HG03354 (cell line): ENCODE measurements around the gene AOC2.
"Not testable (repeated sequence)": the region's sequence is repeated elsewhere in the genome, so short reads cannot be mapped to it uniquely, and the experiment has no call there.

Experiments
- ATAC-seq: cut with Tn5 transposase; IDR thresholded peaks from one replicate; pipeline ENCODE4 v1.9.1; 2021; ENCODE audit warnings: mild to moderate bottlenecking; ENCODE audit not compliant: unreplicated experiment, poor library complexity, severe bottlenecking

The AOC2 gene

DNA sequence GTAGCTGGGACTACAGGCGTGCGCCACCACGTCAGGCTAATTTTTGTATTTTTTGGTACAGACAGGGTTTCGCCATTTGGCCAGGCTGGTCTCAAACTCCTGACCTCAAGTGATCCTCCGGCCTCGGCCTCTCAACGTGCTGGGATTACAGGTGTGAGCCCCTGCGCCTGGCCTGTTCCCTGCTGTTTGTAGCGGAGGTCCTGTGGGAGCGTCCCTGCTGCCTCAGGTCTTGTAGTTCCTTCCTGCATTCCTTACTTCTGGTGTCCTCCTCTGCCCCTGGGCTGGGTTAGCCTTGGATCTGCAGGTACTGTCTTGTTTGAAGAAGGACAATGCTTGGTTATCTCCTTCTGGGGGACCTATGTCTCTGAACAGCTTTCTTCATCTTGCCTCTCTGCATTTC lies 32.7 kb downstream of the AOC2 start:
- no peak for ATAC-seq

DNA sequence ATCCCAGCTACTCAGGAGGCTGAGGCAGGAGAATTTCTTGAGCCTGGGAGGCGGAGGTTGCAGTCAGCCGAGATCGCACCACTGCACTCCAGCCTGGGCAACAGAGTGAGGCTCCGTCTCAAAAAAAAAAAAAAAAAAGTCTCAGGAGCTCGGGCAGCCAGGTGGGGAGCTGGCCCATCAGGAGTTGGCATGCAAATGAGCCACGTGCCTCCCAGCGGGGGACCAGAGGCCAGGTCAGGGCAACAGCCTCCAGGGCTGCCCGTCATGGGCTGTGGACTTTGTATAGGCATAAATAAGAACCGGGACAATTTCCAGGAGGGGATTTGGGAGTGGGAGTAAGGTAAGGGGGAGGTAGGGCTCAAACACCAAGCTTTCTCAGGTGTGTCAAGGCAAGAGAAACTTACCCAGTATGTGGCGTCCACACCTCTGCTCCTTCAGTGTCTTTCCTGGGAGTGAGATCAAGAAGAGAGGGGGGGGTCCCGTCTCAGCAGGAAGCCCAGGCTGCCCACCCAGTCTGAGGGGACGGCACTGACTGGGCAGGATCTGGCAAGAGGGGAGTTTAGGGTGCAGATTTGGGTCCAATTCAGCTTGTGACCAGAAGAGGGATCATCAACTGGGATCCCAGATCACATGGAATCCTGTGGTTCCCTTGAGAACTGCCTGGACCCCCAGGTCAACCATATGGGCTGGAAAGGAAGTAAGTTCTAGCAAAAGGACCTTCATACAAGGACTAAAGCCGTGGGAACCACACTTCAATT lies 33.9 kb downstream of the AOC2 start:
- ATAC-seq, result no peak

DNA sequence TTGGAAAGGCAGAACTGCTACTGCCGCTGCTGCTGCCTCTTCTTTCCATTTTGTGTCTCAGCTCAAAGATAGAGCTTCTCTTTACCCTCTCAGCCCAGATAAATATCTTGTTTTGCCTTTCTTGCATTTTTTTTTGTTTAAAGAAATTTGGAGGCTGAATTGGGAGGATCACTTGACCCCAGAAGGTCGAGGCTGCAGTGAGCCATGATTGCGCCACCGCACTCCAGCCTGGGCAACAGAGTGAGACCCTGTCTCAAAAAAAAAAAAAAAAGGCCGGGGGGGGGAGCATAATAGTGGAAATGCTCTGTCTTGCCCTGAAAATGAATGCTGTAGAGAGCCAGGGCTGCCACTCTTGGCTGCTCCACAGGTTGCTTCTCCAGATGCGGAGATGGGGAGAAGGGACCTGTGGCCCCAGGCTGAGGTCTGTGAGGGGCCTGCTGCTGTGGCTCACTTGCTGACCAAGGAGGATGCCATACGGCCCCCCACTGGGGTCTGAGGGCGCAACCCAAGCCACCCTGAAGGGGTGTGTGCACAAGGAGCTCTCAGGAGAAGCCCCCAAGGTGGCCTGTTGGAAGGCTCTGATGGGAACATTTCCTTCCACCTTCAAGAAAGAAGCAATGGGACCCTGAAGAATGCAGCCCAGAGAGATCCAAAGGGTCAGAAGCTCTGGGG lies 34.7 kb downstream of the AOC2 start:
- ATAC-seq, result no peak

DNA sequence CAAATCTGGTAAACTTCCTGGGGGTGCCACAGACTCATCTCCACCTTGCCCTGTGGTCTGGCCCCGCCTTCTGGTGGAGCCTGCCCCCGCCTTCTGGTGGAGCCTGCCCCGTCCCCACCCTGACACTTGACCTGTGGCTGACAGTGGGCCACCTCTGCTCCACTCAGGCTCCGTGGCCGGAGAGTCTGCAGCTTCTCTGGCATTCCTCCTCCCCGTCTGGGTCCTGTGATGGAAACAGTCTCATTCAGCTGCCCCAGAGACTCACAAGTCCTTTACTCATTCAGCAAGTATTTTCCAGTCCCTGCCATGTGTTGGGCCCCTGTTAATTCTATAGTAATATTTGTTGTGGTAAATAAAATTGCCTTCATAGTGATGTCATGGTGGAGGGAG lies 35.2 kb downstream of the AOC2 start:
- ATAC-seq, result no peak

DNA sequence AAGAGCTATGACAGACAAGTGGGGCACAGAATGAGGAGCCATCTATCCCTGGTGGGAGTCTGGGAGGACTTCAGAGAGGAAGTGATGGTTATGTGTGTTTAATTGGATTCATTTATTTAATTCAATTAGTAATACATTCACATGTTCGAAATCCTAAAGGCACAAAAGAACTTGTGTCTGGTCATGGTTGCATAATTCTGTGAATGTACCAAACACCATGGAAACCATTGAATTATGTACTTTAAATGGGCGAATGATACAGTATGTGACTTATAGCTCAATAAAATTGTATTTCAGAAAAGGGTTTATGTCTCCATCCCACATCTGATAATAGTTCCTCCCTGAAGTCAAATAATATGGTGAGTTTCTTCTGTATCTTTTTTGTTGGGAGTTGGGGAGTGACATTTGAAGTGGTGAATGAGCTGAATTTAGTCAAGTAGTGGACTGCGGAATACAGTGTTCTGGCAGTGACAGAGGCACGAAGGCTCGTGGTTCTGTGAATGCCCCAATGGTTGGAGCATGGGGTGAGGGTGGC lies 36.5 kb downstream of the AOC2 start:
- ATAC-seq, result no peak

DNA sequence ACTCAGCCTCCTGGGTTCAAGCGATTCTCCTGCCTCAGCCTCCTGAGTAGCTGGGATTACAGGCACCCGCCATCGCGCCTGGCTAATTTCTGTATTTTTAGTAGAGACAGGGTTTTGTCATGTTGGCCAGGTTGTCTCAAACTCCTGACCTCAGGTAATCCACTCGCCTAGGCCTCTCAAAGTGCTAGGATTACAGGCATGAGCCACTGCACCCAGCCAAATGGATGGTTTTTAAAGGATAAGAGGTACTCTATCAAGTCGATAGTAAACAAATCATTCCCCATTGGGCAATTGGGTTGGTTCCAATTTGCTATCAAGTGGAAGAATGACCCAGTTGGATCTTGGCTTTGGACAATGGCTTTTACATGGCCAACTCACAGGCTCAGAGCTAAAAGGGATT lies 37.3 kb downstream of the AOC2 start:
- not testable (repeated sequence) for ATAC-seq

DNA sequence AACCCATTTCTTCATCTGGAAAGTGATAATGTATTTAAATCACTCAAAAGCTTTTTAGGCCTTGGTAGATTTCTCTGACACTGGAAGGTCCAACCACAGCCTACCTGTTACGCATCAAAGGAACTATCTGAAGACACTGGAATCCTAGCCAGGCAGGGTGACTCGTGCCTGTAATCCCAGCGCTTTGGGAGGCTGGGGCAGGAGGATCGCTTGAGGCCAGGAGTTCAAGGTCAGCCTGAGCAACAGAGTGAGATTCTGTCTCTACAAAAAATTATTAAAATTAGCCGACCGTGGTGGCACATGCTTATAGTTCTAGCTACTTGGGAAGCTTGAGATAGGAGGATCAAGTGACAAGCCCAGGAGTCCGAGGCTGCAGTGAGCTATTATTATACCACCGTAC lies 37.8 kb downstream of the AOC2 start:
- no peak for ATAC-seq

DNA sequence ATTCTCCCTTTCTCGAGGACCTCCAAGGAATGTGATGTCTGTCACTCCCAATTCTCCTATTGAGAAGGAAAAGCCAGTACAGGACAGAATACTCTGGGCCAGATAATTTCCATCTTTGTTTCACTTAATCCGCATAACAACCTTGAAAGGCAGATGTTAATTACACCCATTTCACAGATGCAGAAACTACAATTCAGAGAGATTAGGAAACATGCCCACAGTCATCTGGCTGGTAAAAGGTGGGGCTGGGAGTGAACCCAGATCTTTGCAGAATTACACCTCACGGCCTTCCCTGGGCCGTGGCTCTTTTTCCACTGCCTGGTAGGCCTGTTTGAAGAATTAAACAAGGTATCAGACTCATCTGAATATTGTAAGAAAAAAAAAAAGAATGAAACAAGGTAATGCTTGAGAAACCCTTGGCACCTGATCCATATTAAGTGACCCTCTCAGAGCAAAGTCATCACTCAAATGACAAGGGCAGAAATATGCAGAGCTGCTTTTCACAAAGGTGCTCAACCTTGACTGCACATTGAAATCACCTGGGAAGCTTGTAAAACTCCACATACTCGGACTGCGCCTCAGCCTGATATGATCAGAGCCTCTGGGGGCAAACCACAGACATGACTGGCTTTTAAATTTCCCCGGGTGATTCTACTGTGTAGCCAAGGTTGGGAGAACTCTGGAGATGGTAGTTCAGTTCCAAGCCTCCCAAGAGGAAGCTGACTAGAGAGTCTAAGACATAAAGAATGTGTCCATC lies 39.6 kb downstream of the AOC2 start:
- no peak for ATAC-seq

DNA sequence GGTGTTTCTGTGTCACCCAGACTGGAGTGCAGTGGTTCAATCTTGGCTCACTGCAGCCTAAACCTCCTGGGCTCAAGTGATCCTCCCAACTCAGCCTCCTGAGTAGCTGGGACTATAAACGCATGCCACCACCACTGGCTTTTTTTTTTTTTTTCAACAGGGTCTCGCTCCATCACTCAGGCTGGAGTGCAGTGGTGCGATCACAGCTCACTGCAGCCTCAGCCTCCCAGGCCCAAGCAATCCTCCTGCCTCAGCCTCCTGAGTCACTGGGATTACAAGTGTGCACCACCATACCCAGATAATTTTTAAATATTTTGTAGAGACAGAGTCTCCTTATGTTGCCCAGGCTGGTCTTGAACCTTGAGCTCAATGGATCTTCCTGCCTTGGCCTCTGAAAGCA lies 41.4 kb downstream of the AOC2 start:
- not testable (repeated sequence) for ATAC-seq

DNA sequence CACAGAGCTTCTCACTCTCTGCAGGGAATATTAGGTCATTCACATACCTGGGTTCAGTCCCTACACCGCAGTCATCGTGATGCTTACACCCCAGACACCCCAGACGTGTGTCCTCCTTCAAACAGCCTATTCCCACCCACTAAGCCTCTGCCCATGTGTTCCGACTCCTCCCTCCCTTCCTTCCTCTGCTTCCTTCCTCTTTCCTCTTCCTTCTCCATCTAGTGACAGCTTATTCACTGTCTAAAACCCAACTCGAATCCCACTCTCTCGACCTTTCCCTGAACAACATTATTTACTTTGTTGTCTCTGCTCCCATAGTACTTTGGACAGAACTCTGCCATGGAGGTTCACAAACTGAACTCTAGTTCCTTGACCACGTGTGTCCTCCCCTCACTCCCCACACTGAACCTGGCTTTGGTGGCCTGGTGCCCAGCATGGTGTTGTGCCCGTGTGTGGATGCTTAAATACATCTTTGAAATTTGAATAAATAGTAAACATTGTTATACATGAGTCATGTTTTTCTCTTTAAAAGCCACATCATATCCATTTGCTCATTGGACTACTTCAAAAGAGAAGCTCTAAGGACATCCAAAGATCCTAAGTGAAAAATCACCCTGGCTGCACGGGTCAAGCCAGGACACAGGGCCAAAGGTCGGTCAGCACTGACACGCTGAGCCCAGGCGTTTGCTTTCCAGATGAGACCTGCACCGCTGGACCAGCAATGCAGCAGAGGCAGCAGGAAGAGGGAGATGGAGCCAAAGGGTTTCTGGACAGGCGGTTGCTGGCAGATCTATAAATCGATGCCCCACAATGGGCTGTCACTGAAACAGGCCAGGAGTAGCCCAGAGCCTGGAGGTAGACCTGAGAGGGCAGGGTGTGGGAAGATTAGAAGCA lies 42.1 kb downstream of the AOC2 start:
- no peak for ATAC-seq

DNA sequence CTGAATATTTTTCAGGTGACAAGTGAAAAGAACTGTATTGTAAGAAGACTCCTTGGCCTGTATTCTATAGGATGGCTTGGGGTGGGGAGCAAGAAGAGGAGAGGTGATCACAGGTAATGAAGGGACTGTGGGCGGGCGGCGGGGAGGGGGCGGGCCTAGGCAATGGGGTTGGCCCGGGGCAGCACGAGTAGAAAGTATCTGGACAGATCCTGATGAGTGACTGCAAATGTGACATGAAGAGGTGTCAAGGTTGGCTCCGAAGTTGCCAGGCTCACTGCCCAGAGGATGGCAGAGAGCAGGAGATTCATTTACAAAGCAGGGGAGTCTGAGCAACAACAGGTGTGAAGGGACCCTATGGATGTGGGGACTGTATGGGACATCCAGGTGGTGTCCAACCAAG lies 45.4 kb downstream of the AOC2 start:
- no peak for ATAC-seq

DNA sequence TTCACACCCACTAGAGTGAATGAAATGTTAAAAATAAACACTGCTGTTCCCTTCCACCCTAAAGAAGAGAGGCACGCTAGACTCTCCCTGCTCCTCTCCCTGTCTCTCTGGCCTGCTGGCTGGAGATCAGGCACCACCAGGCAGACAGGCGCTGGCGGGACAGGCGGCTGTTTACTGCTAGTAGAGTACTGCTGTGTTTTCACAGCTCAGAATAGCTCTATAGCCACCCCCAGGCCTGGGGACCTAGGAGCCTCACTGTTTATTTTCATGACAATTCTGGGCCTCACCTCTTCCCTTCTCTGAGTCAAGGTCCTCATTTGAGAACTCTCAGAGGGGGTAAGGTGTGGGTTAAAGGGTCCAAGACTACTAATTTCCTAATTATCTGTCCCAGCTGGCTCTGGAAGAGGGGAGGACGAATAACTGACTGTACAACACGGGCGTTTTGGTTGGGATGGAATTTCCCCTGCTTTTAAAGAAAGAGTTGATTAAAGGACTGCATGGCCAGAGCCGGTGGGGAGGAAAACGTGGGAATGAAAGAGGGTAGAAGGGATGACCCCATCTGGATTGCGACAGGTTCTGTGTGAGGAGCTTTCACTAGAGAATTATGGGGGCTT lies 47.3 kb downstream of the AOC2 start:
- ATAC-seq, result no peak

DNA sequence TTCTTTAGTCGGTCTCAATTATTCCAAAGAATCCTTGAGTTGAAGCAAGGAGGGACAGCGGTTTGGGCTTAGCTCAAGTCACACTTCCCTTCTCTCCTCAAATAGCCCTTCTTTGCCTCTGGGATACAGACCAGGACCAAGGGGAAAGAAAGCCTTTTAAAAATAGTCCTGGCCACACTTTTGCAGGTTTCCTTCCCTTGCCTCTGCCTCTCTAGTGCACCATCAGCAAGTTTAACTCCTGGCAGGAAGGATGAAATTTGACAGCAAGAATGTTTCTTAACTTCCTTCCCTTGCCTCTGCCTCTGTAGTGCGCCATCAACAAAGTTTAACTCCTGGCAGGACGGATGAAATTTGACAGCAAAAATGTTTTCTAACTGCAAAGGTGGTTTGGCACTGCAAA lies 49.0 kb downstream of the AOC2 start:
- ATAC-seq, result no peak

DNA sequence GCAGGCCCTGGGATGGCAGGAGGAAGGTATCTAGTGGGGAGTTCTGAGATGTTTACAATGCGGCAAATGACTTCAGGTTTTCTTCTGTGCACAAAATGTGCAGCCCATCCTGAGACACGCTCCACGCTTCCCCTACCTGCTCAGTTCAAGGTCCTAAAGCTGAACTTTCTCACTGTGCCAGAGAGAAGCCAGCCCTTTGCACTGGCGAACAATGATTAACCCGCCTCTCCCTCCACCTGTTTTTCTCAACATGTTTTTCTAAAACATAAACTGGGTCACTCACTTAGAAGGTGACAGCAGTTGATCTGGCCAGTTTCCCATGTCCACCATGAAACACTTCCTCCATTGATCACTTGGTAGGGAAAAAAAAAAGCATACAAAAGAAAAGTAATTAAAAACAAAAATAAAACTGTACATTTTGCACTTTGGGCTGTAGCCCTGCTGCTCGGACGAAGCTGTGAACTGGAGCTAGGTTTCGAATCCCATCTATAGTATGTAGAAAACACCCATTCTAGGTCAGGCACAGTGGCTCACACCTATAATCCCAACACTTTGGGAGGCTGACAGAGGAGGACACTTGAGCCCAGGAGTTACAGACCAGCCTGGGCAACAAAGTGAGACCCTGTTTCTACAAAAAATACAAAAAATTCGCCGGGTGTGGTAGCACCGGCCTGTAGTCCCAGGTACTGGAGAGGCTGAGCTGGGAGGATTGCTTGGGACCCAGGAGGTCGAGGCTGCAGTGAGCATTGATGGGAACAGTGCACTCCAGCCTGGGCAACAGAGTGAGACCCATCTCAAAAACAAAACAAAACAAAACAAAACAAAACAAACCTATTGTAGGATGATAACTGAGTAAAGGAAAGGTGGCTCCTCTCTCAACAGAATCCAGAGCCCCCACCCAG lies 50.2 kb downstream of the AOC2 start:
- no peak for ATAC-seq

DNA sequence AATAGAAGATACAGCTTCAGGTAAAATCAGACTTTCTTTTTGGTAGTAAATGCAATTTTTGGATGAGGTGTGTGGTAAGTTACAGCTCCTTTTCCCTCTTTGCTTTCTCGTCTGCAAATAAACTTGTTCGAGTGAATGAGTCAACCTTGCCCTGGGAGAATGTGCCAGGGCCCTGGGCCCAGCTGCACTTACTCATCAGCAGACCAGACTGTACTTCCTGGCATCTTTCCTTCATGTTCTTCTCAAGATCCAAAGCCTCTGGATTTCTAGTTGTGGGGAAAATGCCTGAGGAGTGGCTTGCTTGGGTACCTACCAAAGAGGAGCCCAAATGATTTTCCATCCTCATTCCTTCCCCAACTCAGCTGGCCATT lies 50.8 kb downstream of the AOC2 start:
- no peak for ATAC-seq

DNA sequence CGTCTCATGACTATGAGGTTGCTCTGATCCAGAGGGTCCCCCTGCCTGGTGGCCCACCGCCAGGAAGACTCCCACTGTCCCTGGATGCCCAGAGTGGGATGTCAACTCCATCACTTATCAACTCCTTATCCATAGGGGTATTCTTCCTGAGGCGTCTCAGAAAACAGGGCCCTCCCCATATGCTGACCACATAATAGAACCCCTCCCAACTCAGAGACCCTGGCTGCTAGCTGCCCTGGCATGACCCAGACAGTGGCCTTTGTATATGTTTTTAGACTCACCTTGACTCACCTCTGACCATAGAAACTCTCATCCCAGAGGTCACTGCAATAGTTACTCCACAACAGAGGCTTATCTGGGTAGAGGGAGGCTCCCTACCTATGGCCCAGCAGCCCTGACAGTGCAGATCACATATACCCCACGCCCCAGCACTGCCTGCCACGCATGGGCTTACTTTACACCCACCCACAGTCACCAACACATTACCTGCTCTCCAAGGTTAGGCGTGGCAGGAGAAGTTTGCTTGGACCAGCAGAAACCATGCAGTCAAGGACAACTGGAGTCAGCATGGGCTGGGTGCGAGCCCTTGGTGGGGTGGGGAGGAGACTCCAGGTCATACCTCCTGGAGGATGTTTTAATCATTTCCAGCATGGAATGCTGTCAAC lies 53.9 kb downstream of the AOC2 start:
- ATAC-seq, result no peak

DNA sequence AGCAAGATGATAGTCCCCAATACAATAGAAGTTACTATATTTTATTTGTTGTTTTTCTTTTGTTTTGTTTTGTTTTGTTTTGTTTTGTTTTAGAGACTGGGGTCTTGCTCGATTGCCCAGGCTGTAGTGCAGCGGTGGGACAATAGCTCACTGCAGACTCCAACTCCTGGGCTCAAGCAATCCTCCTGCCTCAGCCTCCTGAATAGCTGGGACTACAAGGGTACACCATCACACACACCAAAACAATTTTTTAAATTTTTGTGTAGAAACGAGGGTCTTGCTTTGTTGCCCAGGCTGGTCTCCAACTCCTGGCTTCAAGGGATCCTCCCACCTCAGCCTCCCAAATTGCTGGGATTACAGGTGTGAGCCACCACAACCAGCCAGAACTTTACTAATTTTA lies 55.6 kb downstream of the AOC2 start:
- ATAC-seq, result not testable (repeated sequence)
